NCI-H1930 (cell line): Measurements from ENCODE around the gene KPNA1.

Experiments
- DNase-seq, 2 experiments: peaks; one replicate each; lab custom pipeline; 2025; lab: John Stamatoyannopoulos, UW

KPNA1 gene

GRCh38 chr3:122514123-122515019 lies at the start of gene KPNA1:
TSS of gene KPNA1 (minus strand) at chr3:122514939. CDS start at chr3:122496565, 18,374 bp downstream.
- peak; percentile 84 to 88 for DNase-seq

- DNase-seq, result peak; percentile 29 to 35
These were observed 49.6 kb upstream of the KPNA1 start, which contains the start of the genes DTX3L and PARP9 for GRCh38 chr3:122564155-122564912. TSS of gene DTX3L (plus strand) at chr3:122564338. CDS start at chr3:122564427, 89 bp downstream. TSS of gene PARP9 (minus strand) at chr3:122564300. CDS start at chr3:122559620, 4,680 bp downstream.

GRCh38 chr3:122563717-122564025 lies 48.9 kb upstream of the KPNA1 start:
- DNase-seq, result no peak

GRCh38 chr3:122562923-122563716 lies 48.4 kb upstream of the KPNA1 start:
- DNase-seq, result no peak

DNA sequence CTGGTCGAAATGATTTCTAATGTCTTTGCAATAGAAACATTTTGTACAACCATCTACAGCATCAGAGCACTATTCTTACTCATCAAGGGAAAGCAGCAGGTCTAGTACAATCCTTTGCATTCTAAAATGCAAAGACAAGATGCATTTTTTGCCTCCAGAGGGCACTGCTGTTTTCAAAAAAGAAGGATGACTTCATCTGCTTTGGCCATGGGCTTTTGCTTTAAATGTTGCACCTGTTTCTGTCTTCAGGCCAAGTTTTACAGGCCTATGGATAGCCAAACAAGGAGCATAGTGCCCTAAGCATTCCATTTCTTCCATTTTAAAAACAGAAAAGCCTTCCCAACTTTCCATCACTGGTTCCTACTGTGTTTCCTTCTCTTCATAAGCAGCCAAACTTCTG lies 45.9 kb upstream of the KPNA1 start:
- peak in 1 of 2 experiments; percentile 35 for DNase-seq

DNA sequence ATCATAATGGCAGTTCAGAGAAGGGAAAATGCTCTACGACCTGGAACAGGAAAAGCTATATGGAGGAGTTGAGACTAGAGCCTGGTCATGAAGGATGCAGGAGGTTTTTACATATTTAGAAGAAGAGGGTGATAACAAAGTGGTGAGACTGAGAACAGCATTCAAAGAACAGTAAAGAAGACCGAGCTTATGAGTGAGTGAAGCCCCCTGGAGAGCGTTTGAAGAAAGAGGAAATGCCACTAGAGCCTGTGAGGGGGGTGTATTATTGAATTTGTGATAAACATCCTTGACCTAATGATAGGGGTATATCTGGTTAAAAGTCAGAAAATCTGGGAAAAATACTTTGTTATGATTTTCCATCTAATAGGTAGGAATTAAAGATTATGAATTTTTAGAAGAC lies 45.2 kb upstream of the KPNA1 start:
- DNase-seq, result no peak

GRCh38 chr3:122558605-122559004 lies 43.9 kb upstream of the KPNA1 start:
- no peak for DNase-seq

- DNase-seq, result no peak
These were observed 42.6 kb upstream of the KPNA1 start for GRCh38 chr3:122557356-122557755.

DNA sequence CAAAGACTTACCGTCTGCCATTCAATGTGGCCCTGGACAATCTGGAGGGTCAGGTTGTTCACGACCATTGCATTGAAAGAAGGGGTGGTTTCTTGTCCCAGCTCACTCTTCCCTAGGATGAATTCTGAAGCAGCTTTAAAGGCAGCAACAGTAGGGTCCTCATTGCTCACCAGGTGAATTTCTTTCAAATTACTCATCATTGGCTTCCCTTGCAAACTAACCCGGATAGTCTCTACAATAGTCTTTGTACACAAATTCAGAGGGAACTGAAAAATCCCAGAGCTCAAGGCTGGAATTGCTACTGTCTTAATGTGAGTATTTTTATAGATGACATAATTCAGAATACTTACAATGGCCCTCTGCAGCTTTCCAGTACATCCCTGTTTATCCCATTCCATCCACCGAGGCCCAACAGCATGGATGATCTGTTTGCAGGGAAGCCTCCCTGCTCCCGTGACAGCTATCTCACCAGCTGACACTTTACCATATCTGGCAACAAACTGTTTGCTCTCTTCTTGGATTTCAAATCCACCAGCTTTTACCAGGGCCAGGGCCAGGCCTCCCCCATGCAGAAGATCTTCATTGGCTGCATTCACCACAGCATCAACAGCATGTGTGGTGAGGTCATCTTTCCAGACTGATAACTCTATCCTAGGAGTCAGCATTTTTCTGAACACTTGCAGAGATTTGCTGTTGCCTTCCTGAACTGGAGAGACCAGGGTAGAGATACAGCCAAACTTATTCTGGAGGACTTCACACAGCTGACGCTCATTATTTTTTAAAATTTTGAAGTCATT lies 40.7 kb upstream of the KPNA1 start:
- no peak for DNase-seq

DNA sequence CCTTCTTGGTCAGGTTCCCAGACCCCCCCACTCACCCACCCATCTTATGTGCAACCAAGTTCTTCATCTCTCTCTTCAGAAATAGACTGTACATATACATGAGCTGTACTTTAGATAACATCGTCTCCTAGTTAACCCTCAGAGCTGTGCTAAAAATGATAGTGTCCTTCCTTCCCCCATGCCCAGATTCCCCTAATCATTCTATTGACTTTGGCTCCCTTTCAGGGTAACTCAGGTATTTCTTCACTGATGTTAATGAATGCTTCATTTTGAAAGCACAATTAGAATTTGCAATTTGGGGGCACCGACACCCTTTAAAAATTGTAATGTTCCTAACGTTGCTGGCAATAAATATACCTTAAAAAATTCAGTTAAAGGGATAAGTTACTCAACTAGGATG lies 38.4 kb upstream of the KPNA1 start:
- DNase-seq, result no peak

GRCh38 chr3:122548619-122549018 lies 33.9 kb upstream of the KPNA1 start:
- DNase-seq, result no peak

DNA sequence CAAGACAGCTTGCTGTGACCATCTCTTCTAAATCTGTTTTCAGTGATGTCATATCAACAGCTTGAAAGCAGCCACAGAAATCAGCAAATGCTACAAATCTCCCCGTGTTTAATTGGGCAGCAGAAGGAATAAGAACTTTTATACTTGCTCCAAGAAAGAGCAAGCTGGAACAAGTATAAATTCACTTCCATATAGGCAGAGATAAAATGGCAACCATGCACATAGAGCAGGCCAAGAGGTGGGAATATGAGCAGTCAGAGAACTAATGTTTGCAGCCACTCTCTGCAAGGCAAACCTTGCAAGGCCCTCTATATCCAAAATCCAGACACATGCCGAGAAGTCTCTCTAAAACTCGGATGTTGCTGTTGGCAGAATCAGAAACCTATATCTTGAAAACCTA lies 33.3 kb upstream of the KPNA1 start:
- no peak for DNase-seq

- DNase-seq, result no peak
These were observed 31.4 kb upstream of the KPNA1 start for GRCh38 chr3:122546151-122546550.

GRCh38 chr3:122538956-122539490 lies 24.3 kb upstream of the KPNA1 start:
- no peak for DNase-seq

GRCh38 chr3:122536632-122537001 lies 21.9 kb upstream of the KPNA1 start:
- no peak for DNase-seq

DNA sequence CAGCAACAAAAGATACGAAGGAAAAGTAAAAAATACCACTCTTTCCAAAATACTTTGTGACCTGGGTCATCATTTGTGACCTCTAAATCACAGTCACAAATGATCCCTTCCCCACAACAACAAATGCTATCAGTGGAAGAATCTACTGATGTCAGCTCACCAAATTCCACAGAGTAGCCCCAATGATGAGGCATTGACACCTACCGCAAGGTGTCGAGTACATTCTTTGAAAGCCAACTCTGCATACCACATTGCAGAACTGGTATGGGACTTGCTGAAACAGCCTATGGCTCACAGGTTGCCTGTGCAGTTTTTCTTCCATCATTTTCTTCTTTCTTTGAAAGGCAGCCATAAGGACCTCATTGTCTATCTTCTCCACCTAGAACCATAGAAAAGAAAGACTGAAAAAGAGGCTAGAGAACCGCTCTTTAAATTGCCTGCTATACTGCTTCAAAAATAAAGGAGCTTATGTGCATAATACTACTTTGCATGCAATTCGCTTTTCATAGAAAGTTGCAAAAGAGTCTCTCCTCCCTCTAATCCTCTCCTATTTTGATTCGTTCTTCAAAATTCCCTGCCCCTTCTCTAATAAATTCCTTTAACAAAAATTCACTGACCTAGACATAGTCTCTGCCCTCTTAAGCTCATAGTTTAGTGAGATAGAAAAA lies 21.4 kb upstream of the KPNA1 start:
- DNase-seq, result no peak

GRCh38 chr3:122533931-122534334 lies 19.2 kb upstream of the KPNA1 start:
- no peak for DNase-seq

DNA sequence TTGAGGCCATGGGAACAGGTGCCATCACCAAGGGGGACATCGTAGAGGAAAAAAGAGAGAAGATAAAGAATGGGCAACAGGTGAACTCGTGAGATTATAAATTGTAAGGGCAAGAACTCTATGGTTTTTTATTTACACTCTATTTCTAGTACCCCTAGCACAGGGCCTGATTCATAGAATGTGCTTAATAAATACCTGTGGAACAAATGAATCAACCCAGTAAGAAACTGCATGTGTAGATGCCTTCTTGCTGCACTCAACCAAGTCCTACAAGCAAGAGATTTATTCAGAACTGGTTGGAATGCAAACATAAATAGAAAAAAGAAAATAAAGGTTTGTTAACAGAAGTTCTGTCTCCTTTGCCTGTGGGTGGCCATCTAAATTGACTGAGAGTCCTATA lies 18.7 kb upstream of the KPNA1 start:
- no peak for DNase-seq

- no peak for DNase-seq
These were observed 15.4 kb upstream of the KPNA1 start for GRCh38 chr3:122530164-122530563.

DNA sequence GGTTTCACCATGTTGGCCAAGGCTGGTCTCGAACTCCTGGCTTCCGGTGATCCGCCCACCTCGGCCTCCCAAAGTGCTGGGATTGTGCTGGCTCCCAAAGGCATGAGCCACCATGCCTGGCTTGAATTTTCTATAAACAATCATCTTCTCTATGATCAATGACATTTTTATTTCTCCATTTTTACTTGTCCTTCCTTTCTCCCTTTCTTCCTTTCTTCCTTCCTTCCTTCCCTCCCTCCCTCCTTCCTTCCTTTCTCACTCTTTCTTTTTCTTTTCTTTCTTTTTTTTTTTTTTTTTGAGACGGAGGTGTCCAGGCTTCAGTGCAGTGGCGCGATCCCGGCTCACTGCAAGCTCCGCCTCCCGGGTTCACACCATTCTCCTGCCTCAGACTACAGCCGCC lies 8.6 kb upstream of the KPNA1 start:
- DNase-seq, result no peak

GRCh38 chr3:122520861-122521260 lies 6.1 kb upstream of the KPNA1 start:
- DNase-seq, result no peak
